ENCODE results near the gene SCN8A.

Gene SCN8A

DNA sequence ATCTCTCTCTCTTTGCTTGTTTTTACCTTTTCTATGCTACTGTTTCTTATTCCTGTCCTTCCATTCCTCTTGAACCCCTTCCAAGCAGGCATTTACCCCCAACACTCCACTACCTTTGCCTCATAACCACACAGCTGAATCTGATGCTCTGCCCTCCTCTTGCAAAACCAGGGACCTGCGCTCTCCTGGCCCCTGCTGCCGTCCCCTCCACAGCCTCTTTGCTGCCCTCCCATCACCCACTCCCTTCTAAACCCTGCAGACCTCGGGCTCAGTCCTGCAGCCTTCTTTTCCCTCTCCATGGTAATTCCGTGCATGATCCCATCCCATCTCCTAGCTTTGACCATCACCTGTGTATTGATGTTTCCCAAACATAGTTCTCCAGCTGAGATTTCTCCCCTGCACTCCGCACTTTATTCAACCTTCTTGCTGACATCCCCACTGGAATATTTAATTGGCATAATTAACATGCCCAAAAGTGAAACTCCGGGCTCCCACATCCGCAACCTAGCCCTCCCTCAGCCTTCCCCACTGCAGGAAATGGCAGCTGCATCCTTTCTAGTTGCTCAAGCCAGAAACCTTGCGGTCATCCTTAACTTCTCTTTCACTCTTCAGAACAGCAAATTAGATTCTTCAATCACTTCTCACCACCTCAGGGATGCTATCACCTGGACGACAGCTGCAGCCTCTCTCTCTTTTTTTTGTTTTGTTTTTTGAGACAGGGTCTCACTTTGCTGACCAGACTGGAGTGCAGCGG is 241.5 kb downstream of the SCN8A start:
- DNase-seq (ENCODE audit: low spot score) = no peak

DNA sequence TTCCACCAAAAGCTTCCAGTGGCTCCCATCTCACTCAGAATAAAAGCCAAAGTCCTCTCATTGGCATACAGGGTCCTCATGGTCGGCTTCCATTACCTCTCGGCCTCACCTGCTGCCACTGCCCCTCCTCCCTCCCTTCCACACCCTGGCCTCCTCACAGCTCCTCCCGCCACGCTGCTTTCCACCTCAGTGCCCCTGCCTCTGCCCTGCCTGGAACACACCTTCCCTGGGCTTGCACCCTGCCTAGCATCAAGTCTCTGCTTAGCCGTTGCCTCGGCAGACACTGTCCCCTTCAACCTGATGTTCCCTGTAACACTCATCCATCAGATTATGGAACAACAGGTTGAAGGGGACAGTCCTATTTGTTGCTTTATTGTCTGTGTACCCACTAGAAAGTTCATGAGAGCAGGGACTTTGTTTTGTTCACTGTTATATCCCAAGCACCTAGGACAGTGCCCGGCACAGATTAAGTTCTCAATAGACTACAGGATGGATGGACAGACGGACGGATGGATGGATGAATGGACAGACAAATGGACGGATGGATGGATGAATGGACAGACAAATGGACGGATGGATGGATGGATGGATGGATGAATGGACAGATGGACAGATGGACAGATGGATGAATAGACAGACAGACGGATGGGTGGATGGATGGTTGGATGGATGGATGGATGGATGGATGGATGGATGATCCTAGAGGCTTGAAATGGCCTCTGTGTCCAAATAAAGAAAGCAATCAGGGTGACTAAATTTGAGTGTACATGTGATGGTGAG is 242.6 kb downstream of the SCN8A start:
- DNase-seq (ENCODE audit: low spot score) = no peak

DNA sequence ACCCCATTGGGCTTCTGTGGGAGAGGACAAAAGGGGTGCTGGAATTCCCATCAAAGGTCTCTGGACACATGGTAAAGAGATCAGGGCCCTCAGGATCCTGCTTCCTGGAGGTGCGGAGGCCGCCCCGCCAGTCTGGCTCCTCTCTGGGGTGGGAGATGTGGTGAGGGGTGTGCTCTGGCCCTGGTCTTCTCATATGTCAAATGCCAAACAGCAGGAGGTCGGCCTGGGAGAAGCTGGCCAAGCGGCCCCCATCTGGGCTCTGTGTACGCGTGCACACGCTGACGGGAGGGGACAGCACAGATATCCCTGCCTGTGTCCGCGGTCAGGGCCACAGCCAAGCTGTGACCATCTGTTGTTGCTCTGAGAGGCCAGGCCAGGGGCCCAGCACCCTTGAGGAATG is 243.4 kb downstream of the SCN8A start:
- no peak for DNase-seq (ENCODE audit: low spot score)

DNA sequence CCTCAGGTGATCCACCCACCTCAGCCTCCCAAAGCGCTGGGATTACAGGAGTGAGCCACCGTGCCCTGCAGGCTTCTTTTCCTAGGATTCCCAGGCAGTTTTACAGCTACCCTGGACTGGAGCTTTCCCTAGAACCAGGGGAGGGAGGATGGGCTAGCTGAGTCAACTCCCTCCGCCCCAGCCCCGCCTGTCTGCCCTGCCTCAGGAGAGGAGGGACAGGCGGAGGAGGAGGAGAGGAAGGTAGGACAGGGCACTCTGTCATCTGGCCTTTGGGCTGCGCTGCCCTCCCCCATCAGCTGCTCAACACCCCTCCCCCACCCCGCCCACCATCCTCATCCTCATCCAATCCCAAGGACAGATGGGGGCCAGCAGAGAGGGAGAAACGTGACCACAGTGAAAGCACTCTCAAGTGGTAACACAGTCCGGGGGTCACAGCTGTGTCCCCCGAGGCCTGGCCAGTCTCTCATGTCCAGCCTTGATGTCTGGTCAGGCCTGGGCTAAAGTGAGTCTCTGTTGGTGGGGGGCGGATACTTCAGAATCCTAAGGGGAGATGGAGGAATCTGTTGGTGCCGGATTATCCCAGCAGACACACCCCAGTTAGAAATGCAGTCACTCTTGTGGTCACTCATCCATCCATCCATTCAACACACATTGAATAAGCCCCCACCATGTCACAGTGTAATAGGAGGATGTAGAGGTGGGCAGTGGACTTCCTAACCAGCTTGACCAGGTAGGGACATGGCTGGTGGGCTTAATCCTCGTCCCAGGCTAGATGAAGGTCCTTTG is 245.2 kb downstream of the SCN8A start:
- DNase-seq (ENCODE audit: low spot score) = no peak

DNA sequence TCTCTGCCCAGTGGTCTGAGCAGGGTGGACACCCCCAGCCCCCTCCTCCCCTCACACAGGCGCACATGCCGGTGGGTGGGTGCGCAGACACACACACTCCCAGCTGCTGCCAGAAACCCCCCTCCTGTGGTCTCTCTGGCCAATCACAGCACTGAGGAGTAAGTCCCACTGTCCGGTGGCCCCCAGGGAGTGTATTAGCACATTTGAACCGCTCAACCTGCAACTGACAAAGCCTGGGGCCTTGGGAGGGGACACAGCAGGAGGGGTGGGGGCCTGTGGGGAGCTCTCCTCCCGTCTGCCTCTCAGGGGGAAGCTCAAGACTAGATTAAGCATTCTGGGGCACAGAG is 245.8 kb downstream of the SCN8A start:
- no peak for DNase-seq (ENCODE audit: low spot score)

DNA sequence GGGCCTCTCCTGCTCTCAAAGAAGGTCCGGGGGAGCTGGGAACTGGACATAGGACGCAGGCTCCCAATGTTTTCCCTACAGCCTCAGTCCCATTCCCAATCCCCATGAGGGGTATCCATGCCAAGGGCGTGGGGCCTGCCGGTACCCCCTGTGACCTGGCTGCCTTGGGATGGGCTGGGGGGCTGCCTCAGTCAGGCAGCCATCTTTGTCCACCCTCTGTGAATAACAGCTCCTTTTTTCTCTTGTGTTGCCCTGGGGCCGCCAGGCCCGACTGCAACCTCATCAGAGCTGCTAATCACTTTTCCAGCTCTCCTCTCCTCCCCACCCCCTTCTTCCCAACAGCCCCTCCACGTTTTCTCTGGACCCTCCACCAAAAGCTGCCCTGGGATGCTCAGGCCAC is 246.3 kb downstream of the SCN8A start:
- DNase-seq (ENCODE audit: low spot score) = no peak

DNA sequence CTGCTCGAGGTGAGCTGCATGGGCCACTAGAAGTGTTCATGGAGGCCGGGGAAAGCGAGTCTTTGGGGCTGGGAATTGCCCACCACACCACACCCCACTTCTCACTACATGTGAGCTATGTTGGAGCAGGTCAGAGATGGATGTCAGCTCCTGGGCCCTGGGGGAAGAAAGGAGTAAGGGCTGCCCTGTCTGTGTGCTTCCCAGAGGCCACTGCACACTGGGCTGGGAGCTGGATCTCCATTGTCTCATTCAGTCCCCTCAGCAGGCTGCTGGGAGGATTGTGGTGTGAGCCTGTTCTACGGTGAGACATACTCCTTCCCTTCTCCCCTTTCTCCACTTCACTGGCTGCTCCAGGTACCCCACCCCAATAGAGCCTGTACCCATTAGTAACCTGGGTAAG is 247.0 kb downstream of the SCN8A start:
- DNase-seq (ENCODE audit: low spot score) = no peak

DNA sequence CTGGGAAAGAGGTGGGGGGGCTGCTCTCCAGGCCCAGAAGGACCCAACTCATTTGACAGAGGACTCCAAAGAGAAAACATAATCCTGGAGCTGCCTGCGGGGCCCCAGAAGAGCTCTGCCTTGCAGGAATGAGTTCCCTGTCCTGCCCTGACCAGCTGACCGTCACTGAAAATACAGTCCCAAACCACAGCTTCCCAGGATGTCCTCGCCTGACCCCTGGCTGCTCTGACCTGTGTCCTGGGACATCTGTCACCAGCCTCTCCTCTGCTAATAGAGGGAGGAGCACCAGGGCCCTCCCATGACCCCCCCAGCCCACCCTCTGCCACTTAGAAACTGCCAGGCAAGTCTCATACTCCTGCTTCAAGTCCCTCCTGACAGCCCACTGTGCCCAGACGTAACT is 247.7 kb downstream of the SCN8A start:
- no peak for DNase-seq (ENCODE audit: low spot score)

DNA sequence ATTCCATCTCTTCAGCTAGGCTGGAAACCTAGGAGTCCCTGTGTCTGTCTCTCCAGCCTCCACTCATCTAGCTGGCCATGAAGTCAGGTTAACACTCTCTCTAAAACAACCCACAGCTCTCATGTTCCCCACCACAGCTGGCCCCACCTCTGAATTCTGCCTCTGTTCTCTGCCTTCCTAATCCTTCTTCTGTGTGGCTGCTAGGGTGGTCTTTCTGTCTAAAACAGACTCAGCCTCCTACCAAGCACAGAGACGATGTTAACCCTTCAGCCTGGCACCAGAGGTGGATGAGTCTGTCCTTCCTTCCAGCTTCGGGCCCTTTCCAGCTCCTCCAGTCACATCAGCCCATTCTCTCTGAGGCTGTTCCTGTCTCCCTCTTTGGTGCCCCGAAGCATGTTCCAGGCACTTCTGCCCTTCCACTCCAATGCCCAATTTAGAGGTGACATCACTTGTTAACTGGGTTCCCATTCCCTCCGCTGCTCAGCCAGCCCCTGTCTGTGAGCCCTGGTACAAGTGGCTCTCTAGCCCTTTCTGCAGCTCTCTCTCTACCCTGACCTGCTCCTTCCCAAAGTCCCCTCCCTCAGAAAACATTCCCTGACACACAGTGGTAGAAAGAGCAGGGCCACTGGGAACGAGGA is 248.4 kb downstream of the SCN8A start:
- no peak for DNase-seq (ENCODE audit: low spot score)

DNA sequence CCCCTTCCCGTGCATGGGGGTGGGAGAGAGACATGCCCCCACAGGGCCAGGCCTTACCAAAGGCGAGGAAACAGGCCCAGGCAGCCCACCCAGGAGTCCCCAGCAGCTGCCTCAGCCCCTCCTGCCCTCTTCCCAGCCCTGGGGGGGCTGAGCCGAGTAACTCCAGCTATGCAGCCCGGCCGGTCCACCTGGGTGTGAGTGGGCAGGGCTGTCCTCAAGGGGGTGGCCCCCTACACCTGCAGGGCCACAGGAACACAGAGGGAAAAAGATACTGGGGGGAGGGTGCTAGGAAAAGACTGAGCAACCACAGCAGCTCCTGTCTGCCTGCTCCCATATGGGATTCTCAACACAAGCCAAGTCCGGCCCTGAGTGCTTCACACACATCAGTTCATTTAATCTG is 249.9 kb downstream of the SCN8A start:
- no peak for DNase-seq (ENCODE audit: low spot score)

DNA sequence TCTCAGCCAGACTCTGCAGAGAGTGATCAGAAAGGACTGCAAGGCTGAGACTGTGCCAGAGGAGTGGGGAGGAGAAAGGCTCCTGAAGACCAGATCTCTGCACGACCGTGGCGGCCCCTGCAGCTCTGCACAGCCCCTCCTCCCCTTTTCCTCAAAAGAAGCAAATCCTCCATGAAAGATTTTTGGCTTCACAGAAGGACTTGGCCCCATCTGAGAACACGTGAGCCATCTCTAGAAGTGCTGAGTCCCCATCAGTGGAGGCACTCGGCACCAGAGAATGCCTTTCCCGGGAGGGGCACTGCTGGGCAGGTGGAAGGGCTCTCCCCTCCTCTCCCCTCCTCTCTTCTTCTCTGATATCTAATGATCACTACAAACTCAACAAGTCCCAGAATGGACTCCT is 250.7 kb downstream of the SCN8A start:
- no peak for DNase-seq (ENCODE audit: low spot score)

DNA sequence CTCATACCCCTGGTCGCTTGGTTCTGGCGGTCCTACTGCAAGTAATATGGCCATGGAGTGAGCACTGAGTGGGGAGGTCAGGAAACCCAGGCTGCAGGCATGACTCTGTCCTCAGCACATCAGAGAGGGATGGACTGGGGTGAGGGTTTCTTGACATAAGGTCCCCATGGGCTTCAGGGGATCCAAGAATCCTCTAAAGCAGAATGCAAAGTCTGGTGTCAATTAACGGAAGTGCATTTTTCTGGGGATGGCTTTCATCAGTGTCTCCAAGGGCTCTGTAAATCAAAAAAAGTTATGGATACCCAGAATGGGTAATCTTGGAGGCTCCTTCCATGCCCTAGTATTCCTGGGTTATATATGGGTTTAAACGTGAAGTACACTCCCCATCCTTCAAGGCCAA is 253.8 kb downstream of the SCN8A start:
- no peak for DNase-seq (ENCODE audit: low spot score)

DNA sequence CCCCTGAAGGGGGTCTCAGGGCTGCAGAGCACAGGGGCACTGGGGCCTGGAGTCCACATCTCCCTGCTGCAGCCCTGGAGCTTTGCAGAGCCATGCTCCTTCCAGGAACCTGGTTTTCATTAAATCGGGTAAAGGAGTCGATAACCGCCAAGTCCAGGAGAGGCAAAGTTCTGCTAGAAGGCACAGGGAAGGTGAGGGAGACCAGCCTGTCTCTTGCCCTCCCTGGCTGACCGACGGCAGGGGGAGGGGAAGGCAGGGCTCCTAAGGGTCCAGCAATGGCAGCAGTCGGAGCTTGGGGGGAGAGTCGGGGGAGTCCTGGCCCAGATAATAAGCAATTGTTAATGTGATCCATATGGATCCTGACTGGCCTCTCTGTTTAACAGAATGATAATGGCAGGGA is 254.4 kb downstream of the SCN8A start:
- DNase-seq (ENCODE audit: low spot score) = no peak

DNA sequence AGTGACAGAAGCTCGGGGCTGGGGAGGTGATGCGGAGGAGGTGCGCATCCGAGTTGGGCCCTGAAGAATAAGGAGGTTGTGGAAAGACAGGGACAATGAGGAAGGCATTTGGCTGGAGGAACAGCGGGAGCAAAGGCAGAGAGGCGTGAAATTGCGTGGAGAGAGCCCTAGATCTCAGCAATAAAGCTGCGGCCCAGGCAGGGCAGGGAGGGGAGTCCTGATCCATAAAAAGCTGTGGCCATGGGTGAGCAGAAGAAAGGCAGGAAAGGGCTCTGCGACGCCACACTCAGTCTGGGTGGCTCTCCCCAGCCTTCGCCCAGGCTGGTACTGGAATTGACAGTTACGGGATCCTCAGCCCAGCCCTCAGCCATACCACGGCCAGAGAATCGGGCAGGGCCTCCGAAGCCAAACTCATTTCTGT is 255.2 kb downstream of the SCN8A start:
- no peak for DNase-seq (ENCODE audit: low spot score)

DNA sequence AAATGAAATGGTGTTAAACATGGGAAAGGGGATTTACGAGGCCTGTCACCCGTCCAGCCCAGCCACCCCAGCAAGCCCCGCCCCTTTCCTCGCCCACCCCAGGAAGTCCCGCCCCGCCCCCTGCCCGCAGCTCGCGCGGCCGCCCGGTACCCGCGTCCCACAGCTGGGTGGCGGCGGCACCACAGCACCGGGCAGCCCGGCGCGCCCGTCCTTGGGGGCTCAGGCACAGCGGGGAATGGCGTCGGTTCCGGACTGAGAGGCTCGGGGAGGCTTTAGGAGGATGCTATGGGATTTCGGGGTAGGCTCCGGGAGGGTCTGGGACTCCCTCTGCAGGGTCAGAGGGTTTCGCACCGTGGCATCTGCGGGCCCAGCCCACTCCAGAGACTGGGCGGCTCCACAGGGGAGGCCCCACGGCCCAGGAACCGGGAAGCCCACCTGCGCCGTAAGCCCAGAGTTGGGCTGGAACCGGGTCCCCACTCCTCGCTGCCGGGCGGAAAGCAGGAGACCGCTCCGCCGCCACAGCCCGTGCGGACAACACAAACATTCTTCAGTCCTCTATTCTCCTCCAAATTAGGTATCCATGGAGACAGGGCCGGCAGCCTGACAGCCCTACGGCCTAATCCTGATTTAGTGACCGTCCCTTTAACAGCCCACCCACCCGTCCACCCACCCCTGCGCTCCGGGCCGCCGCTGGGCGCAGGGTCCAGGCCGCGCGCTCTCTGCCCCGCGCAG is 256.0 kb downstream of the SCN8A start:
- peak; percentile 66 for DNase-seq (ENCODE audit: low spot score)

DNA sequence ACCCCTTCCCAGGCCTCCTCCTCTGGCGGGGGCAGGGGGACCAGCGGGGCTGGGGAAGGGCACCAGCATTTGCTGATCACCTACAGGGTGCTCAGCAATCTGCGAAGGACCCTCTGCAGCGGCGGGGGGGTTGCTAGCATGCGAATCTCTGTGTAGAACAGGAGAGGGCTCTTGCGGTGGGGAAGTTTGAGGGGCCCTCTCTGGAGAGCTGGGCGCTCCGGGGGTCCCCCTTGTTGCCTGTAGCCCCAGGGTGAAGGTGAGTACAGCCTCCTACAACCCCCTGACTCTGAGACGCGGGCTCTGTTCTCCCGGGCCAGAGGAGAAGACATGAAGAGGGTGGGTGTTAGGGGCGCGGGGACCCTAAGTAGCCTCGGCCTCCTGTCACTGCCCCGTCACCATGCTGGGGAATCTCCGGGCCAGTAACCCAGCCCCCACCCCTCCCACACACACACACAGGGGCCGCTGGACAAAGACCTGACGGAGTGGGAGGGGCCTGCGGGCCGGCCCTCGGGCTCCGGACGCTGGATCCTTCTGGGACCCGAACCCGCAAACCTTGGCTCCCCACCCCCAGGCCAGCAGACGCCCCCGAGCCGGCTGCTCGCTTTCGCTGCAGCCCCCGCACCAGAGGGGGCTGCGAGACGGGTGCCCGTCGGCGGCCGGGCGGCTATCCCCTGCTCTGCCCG is 256.8 kb downstream of the SCN8A start:
- DNase-seq (ENCODE audit: low spot score) = no peak

DNA sequence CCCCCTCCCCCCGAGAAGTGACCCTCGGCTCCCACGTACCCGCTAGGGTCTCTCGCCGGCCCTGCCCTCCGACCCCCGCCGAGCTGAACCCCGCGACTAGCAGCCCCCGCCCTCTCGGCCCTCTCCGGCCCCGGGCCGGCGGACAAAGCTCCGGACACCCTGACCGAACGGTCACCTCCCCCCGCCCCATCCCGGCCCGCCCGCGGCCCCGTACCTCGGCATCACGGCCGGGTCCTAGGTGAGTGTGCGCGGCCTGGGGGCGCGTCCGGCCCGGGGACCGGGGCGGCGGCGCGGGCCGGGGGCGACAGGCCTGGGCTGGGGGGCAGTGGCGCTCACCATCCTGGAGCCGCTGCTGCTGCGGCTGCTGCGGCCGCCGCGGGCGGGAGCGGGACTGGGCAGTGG is 257.3 kb downstream of the SCN8A start, which contains the start of gene FIGNL2:
Gene FIGNL2, minus strand, starts transcription at position 393 of the 402 bp plus-strand sequence. CDS start 26,305 bp downstream, outside the sequence.
- no peak for DNase-seq (ENCODE audit: low spot score)

DNA sequence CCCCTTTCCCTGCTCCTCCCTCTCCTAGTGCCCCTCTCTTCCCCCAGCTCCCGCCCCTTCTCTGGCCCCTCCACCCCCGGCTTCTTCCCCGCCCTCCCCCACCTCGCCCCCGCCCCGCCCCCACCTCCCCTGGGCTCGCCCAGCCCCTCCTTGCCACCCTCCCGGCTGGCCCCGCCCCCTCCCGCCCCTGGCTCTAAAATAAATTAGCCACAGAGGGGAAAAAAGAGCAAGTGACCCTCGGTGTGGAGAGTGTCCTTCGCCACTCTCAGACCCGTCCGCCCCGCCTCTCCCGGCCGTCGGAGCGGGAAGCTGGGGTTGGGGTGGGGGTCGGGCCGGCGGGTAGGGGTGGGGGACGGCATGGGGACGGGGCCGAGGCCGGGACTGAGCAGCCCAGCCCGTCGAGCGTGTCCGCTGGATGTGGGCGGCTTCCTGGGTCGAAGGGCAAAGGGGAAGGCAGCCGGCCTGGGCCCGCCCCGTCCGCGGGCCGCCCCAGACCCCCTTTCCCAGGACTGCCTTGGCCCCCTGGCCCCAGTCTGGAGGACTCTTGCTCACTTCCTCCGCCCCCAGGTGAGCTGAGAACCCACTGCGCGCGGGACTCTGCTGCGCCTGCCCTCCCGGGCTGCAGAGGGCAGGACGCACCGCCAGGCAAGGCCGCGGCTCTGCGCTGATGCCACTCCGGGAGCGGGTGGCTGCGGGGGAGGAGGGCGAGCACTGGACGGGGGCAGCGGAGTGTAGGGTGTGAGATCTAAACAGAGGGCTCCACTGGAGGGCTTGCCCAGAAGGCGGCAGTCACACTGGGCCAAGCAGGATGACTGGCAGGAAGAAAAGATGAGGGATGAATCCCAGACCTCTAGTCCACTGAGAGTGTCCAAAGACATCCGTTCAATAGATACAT is 258.1 kb downstream of the SCN8A start:
- DNase-seq (ENCODE audit: low spot score) = peak; percentile 71
